HG03378 (cell line): ENCODE data around the gene TSPY8.
"Not testable (repeated sequence)": the region's sequence is repeated elsewhere in the genome, so short reads cannot be mapped to it uniquely, and the experiment has no call there.

ENCODE experiments used
- ATAC-seq: cut with Tn5 transposase; IDR thresholded peaks from one replicate; pipeline ENCODE4 v1.9.1; 2021; ENCODE audit warnings: mild to moderate bottlenecking, moderate library complexity; ENCODE audit not compliant: unreplicated experiment

The TSPY8 gene, protein sequence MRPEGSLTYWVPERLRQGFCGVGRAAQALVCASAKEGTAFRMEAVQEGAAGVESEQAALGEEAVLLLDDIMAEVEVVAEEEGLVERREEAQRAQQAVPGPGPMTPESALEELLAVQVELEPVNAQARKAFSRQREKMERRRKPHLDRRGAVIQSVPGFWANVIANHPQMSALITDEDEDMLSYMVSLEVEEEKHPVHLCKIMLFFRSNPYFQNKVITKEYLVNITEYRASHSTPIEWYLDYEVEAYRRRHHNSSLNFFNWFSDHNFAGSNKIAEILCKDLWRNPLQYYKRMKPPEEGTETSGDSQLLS

DNA sequence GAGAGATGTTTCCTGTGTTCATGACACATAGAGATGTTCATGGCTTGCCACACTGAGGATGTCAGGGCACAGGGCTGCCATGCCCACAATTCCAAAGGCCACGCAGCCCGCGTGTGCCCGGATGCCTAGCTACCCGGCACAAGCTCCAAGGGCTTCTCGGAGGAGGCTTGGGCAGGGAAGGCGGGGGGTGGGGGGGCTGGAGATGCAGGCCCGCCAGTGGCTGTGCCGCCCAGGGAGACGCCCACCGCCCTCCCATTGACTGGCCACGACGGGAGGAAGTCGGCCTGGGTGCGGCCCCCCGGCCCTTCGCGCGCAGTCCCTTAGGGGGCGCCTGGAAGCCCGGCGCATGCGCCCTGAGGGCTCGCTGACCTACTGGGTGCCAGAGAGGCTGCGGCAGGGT, at the start of gene TSPY8:
TSPY8 (plus strand) TSS at position 301 of the 400 bp plus-strand sequence; CDS start at position 347, 46 bp downstream.
- ATAC-seq = not testable (repeated sequence)

GRCh38 chrY:9320996-9321395, 36.6 kb upstream of the TSPY8 start:
- ATAC-seq = no peak

DNA sequence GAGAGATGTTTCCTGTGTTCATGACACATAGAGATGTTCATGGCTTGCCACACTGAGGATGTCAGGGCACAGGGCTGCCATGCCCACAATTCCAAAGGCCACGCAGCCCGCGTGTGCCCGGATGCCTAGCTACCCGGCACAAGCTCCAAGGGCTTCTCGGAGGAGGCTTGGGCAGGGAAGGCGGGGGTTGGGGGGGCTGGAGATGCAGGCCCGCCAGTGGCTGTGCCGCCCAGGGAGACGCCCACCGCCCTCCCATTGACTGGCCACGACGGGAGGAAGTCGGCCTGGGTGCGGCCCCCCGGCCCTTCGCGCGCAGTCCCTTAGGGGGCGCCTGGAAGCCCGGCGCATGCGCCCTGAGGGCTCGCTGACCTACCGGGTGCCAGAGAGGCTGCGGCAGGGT, 20.4 kb upstream of the TSPY8 start, which contains the start of gene TSPY4:
TSPY4 (plus strand) TSS at position 301 of the 400 bp plus-strand sequence; CDS start at position 347, 46 bp downstream.
- ATAC-seq = not testable (repeated sequence)

GRCh38 chrY:9396527-9396926, 38.9 kb downstream of the TSPY8 start:
- ATAC-seq = not testable (repeated sequence)

DNA sequence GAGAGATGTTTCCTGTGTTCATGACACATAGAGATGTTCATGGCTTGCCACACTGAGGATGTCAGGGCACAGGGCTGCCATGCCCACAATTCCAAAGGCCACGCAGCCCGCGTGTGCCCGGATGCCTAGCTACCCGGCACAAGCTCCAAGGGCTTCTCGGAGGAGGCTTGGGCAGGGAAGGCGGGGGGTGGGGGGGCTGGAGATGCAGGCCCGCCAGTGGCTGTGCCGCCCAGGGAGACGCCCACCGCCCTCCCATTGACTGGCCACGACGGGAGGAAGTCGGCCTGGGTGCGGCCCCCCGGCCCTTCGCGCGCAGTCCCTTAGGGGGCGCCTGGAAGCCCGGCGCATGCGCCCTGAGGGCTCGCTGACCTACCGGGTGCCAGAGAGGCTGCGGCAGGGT, 40.5 kb downstream of the TSPY8 start, which contains the start of gene TSPY3:
TSPY3 (plus strand) TSS at position 301 of the 400 bp plus-strand sequence; CDS start at position 347, 46 bp downstream.
- ATAC-seq = not testable (repeated sequence)
